ENCODE results near the gene CZIB.
A peak's percentile ranks its signal among the peaks of the same experiment; 100 is the strongest.

CZIB gene

GRCh38 chr1:53241828-53242227 is 21.4 kb upstream of the CZIB start:
- TF ChIP-seq CTCF (IDR thresholded peaks at IDR 0.05; ENCODE audit: low read length, missing control alignments): no peak

GRCh38 chr1:53238197-53239155 is 18.0 kb upstream of the CZIB start, which contains the start of gene MAGOH:
MAGOH (minus strand) TSS chr1:53238518; CDS start chr1:53238448, 70 bp downstream.
- peak within 1 kb of the TSS; percentile 88 for H3K4me3 ChIP-seq (replicated peaks; ENCODE audit: low read depth, low read length)
- peak; percentile 97 for DNase-seq (ENCODE audit: low read depth)
- TF ChIP-seq CTCF (IDR thresholded peaks at IDR 0.05; ENCODE audit: low read length, missing control alignments): no peak

More at GRCh38 chr1:53241828-53242227, 21.4 kb upstream of the CZIB start:
- DNase-seq (ENCODE audit: low read depth): no peak
- no peak overlapping the region for H3K4me3 ChIP-seq (replicated peaks; ENCODE audit: low read depth, low read length)

- TF ChIP-seq CTCF (IDR thresholded peaks at IDR 0.05; ENCODE audit: low read length, missing control alignments): no peak
- peak overlapping the region; percentile 88 for H3K4me3 ChIP-seq (replicated peaks; ENCODE audit: low read depth, low read length)
- DNase-seq (ENCODE audit: low read depth): no peak
Observed at GRCh38 chr1:53237638-53238037, 17.2 kb upstream of the CZIB start.

- TF ChIP-seq CTCF (IDR thresholded peaks at IDR 0.05; ENCODE audit: low read length, missing control alignments): no peak
- peak overlapping the region; percentile 92 for H3K4me3 ChIP-seq (replicated peaks; ENCODE audit: low read depth, low read length)
- DNase-seq (ENCODE audit: low read depth): no peak
Observed at GRCh38 chr1:53220962-53221286, 490 bp upstream of the CZIB start.

- no peak for DNase-seq (ENCODE audit: low read depth)
- TF ChIP-seq CTCF (IDR thresholded peaks at IDR 0.05; ENCODE audit: low read length, missing control alignments): no peak
- peak overlapping the region; percentile 92 for H3K4me3 ChIP-seq (replicated peaks; ENCODE audit: low read depth, low read length)
Observed at GRCh38 chr1:53219711-53220110, 723 bp downstream of the CZIB start.

- no peak overlapping the region for H3K4me3 ChIP-seq (replicated peaks; ENCODE audit: low read depth, low read length)
- DNase-seq (ENCODE audit: low read depth): no peak
- no peak for TF ChIP-seq CTCF (IDR thresholded peaks at IDR 0.05; ENCODE audit: low read length, missing control alignments)
Observed at GRCh38 chr1:53218201-53218600, 2.2 kb downstream of the CZIB start.

Measured in fibroblast of pulmonary artery (primary cell).